DND-41 (cell line): ENCODE measurements around the gene MFSD6.

Experiments used
- CTCF ChIP-seq: IDR thresholded peaks from 2 replicates; pipeline ENCODE4 v1.5.1; 2012; ENCODE audit warnings: borderline replicate concordance, low read length, moderate library complexity, mild to moderate bottlenecking; ENCODE audit not compliant: poor library complexity, severe bottlenecking; ENCODE audit errors: extremely low read depth
- EZH2 ChIP-seq: IDR thresholded peaks from 3 replicates; pipeline ENCODE4 v1.6.1; 2012; ENCODE audit warnings: borderline replicate concordance, low read depth, mild to moderate bottlenecking, moderate library complexity, low read length, inconsistent platforms; ENCODE audit not compliant: severe bottlenecking

GRCh38 chr2:190441564-190441963, 33.4 kb downstream of the MFSD6 start:
- TF ChIP-seq CTCF = no peak
- TF ChIP-seq EZH2 = no peak
